Adrenal gland (tissue), 12 donors: ENCODE measurements around the gene RNF220. TPM values are rescaled to one million over a fixed set of nuclear protein-coding genes. Genes with fewer than 3 reads are reported as not detected.

ENCODE experiments used
- DNase-seq, 7 donors: peaks; one replicate each; pipeline ENCODE4 v3.0.0-alpha.2; 2019 to 2020
- H3K27ac ChIP-seq, 5 donors: fragments of 200-600 bp; sonication (generic) in 4 of 5; 1 replicate in 3 of 5; 2 replicates in 2 of 5; pipeline versions ENCODE4 v1.5.1 to v1.8.0; 2016 to 2020; ENCODE audit warnings: mild to moderate bottlenecking in 1 of 5
- H3K27me3 ChIP-seq: fragments of 200-600 bp; 2 replicates; pipeline ENCODE4 v1.8.0; 2021
- H3K36me3 ChIP-seq, 2 donors: fragments of 200-600 bp; replicated peaks in 1 of 2; 1 replicate in 1 of 2; 2 replicates in 1 of 2; pipeline versions ENCODE4 v1.5.1 to v1.8.0; 2018 to 2022
- H3K4me1 ChIP-seq, 2 donors: fragments of 200-600 bp; replicated peaks in 1 of 2; 1 replicate in 1 of 2; 2 replicates in 1 of 2; pipeline versions ENCODE4 v1.5.1 to v1.8.0; 2018 to 2021
- H3K4me3 ChIP-seq, 4 donors: fragments of 200-600 bp; sonication (generic) in 3 of 4; one replicate each; pipeline ENCODE4 v1.5.1; 2016 to 2018
- H3K9me3 ChIP-seq, 3 donors: fragments of 200-600 bp; sonication (generic) in 1 of 3; replicated peaks in 1 of 3; 1 replicate in 2 of 3; 2 replicates in 1 of 3; pipeline versions ENCODE4 v1.5.1 to v1.8.0; 2016 to 2021
- CTCF ChIP-seq, 6 experiments: fragments of 450-650 bp in 4 of 6; fragments of 200-600 bp in 2 of 6; sonication (generic) in 1 of 6; IDR thresholded peaks; 1 replicate in 5 of 6; 2 replicates in 1 of 6; pipeline versions ENCODE4 v1.5.1 to v1.8.0; 2016 to 2021; ENCODE audit warnings: antibody characterized with exemption in 6 of 6, mild to moderate bottlenecking in 2 of 6, moderate library complexity in 1 of 6
- POLR2A ChIP-seq, 2 donors: fragments of 450-650 bp; IDR thresholded peaks; one replicate each; pipeline ENCODE4 v1.6.1; 2017; ENCODE audit warnings: antibody characterized with exemption in 2 of 2, mild to moderate bottlenecking in 2 of 2, moderate library complexity in 1 of 2
- WGBS, 4 donors: extraction: QIAGEN DNeasy Blood & Tissue Kit in 2 of 4; methylation state at CpG; one replicate each; pipeline versions ENCODE4 v1.1.5 to v1.1.7; 2013 to 2017; 5-methylcytosine and 5-hydroxymethylcytosine counted together
- intact Hi-C, 2 donors: fragments of 100-400 bp; cut with DNase I; formaldehyde crosslinking; loops; one replicate each; pipeline versions ENCODE4 v1.14.1 to v1.15.0; 2022 to 2023
- polyA plus RNA-seq, 3 donors: library from polyadenylated mRNA; stranded (reverse); fragments of 200-250 nt in 2 of 3; fragments of 350-450 nt in 1 of 3; fragmentation: Illumina TruSeq in 1 of 3; extraction: RNeasy Lipid Tissue Mini Kit (QIAGEN cat#74804) in 1 of 3; gene quantifications; one replicate each; pipeline ENCODE4 v1.2.3, GENCODE V29; 2013 to 2014
- total RNA-seq, 9 donors: library from RNA; depleted of rRNA in 4 of 9; stranded (reverse); fragments of >200 nt in 4 of 9; fragments of 120-200 nt in 1 of 9; fragmentation: NEBNext Ultra II Directional in 1 of 9; extraction: Animal tissue kit (Norgen Biotek cat#: 25700) in 1 of 9; gene quantifications; one replicate each; pipeline versions ENCODE4 v1.1.0 to v1.2.4, GENCODE V29; 2013 to 2023
- donor health status: healthy with polysubstance abuse.
- donor health status: Bipolar disorder and iron deficiency.
- donor health status: DM: yes; HTN: yes; CAD: no.
- donor health status: DM: no; HTN: no; CAD: no.
- donor health status: DM: no; HTN: no; CAD: no.
- donor health status: DM: yes; HTN: yes; CAD: no.

The RNF220 gene
- total and polyA plus RNA-seq, 12 donors: 36.3 to 150 (median 66.5) TPM

DNA sequence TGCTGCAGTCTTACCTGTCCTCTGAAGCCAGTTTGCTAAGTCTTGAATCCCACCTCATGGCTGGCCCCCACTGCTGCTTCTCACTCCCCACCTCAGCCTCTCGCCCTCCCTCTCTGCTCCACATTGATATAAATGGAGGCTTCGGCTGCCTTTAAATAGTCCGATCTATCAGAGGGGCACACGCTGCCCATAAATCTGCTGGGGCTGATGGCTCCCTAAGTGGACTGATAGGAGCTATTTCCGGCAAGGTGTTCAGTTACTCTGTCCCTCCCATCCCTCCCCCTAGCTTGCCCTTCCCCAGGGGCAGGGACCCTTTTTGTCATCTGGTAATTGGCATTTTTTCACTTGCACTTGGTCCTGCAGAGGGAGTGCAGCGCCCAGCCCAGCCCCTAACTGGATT lies 160.8 kb downstream of the RNF220 start:
- intact Hi-C loops: no loop called here
- WGBS, 4 donors: 53 to 73% (median 68%) methylated on average over 5 to 6 of the region's 6 CpGs
- H3K4me3 ChIP-seq: no peak overlapping the region
- TF ChIP-seq POLR2A (IDR thresholded peaks at IDR 0.05) (no peak), CTCF (IDR thresholded peaks at IDR 0.05) (no peak)
- H3K27ac ChIP-seq: no peak overlapping the region
- peaks cover 21% of the 10 kb centered on the region for H3K27me3 ChIP-seq
- H3K9me3 ChIP-seq: no peaks in the 10 kb centered on the region
- DNase-seq: no peak
- no peaks in the 10 kb centered on the region for H3K4me1 ChIP-seq
- H3K36me3 ChIP-seq: no peaks in the 10 kb centered on the region

DNA sequence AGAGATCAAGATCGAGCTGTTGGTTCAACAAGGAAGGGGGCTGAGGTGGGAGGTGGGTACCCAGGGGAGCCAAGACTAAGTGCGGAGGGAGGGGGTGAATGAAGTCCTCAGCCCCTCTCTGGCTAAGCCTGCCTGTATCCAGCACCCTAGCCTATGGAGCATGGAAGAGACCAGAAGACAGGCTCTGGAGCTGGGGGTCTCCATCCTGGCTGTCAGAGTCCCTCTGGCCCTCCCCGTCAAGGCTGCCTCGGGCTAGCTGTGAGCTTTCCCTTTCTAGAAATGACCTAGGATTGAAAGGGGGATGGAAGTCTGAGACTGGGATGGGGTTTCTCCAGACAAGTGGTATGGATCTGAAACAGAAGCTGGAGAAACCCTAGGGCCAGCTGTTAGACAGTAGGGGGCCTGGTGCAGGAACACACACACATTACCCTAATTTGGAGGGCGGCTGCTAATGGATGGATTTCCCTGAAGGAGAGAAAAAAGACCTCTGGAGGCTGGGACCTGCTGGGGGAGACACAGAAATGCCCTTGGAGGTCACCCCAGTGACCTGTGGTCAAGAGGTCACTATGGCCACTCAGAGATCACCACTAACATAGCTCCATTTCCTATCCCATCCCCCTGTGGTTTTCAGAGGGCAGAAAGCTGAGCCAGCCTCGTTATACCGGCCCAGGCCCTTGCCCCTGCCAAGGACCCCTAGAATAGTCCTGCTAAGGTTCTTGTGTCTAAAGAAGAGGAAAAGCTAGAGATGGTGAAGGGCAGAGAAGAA lies 161.4 kb downstream of the RNF220 start:
- H3K27me3 ChIP-seq: peaks cover 14% of the 10 kb centered on the region
- DNase-seq: no peak
- H3K4me3 ChIP-seq: no peak overlapping the region
- no peaks in the 10 kb centered on the region for H3K4me1 ChIP-seq
- H3K36me3 ChIP-seq: no peaks in the 10 kb centered on the region
- no peak for TF ChIP-seq CTCF (IDR thresholded peaks at IDR 0.05)
- TF ChIP-seq POLR2A (IDR thresholded peaks at IDR 0.05): no peak
- intact Hi-C loops: no loop called here
- H3K27ac ChIP-seq: no peak overlapping the region
- no peaks in the 10 kb centered on the region for H3K9me3 ChIP-seq
- WGBS, 4 donors: 71 to 78% (median 73%) methylated on average over 5 to 7 of the region's 7 CpGs

DNA sequence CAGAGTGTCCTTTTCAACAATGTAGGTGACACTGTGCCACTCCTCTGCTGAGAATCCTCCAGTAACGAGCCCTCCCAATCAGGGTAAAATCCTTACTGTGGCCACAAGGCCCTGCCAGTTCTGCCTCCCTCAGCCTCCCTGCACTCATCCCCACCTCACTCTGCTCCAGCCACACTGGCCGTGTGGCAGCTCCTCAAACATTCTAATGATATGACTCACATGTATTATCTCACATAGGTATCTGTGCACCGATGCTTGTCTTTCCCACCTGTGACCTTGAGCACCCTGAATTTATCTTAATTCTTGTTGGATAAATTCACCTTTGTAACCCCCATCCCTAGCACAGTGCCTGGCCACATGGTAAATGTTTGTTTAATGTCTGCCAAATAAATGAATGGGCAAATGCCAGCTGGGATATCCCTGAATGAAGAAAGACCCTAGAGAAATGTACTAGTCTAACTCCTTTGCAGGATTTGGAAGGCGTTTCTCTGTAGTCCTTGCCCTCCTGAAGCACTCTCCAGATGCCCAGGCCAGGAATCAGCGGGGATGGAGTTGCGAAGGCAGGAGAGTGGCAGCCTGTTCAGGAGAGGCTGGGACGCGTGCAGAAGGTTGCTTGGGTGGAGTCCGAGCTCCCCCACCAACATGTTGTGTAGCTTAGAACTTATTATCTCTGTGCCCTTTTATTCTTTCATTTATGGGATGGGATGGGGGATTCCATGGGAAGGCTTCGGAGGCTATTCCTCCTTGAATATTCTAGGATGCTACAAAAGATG lies 163.3 kb downstream of the RNF220 start:
- no peak overlapping the region for H3K4me3 ChIP-seq
- TF ChIP-seq POLR2A (IDR thresholded peaks at IDR 0.05): no peak
- no peak for TF ChIP-seq CTCF (IDR thresholded peaks at IDR 0.05)
- no peak for DNase-seq
- H3K9me3 ChIP-seq: no peaks in the 10 kb centered on the region
- no peaks in the 10 kb centered on the region for H3K36me3 ChIP-seq
- H3K4me1 ChIP-seq: no peaks in the 10 kb centered on the region
- intact Hi-C loops: no loop called here
- H3K27me3 ChIP-seq: peaks cover 5% of the 10 kb centered on the region
- no peak overlapping the region for H3K27ac ChIP-seq
- 68 to 77% (median 72%) methylated on average over 10 of the region's 10 CpGs for WGBS, 4 donors

DNA sequence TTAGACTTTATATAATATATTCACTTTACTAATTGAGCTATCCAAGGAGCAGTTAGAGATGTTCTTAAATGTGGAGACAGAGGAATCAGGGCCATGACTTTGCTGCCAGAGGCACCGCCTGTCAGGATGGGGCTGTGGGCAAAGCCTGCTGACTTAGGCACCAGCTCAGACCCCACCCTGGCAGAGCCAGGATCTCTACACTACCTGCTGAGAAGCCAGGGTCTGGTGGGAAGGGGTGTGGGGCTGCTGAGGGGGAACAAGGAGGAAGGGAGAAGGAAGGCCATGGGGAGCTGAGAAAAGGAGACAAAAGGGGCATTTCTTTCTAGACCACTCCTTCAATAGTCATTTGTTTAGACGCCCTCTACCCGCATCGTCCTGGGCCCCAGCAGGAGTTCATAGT lies 164.4 kb downstream of the RNF220 start:
- WGBS, 4 donors: 68 to 79% (median 74%) methylated on average over 4 of the region's 4 CpGs
- Histone ChIP-seq H3K4me1 (no peaks in the 10 kb centered on the region), H3K27ac (no peak overlapping the region), H3K9me3 (no peaks in the 10 kb centered on the region), H3K4me3 (no peak overlapping the region), H3K27me3 (peaks cover 10% of the 10 kb centered on the region), H3K36me3 (no peaks in the 10 kb centered on the region)
- TF ChIP-seq POLR2A (IDR thresholded peaks at IDR 0.05) (no peak), CTCF (IDR thresholded peaks at IDR 0.05) (no peak)
- no peak for DNase-seq
- intact Hi-C loops: no loop called here
